Measurements from ENCODE around the gene CCR5AS.

CCR5AS gene

DNA sequence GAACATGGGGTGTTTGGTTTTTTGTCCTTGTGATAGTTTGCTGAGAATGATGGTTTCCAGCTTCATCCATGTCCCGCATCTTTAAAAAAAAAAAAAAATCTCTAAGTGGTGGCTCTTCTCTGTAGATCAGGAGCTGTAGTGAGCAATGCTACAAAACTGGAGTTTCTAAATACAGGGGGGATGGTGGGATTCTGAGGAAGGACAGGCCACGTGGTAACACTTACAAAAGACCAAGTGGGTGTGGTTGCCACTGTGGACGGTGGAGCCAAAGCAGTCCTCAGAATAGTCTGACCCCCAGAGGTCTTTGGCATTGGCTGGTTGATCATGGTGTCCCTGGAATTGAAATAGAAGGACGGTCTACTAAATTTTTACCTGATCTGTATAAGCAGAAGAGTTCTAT, 7.9 kb upstream of the CCR5AS start:
- 79% methylated on average over 4 of the region's 4 CpGs for WGBS
- Histone ChIP-seq H3K9me3 (no peaks in the 10 kb centered on the region), H3K4me3 (no peak overlapping the region), H3K27ac (no peak overlapping the region), H3K27me3 (replicated peaks; ENCODE audit: insufficient read depth) (no peaks in the 10 kb centered on the region), H3K4me1 (replicated peaks) (no peaks in the 10 kb centered on the region), H3K36me3 (no peaks in the 10 kb centered on the region)
- DNase-seq (ENCODE audit: low spot score), result no peak
- TF ChIP-seq POLR2A (IDR thresholded peaks at IDR 0.05) (no peak), POLR2AphosphoS5 (IDR thresholded peaks at IDR 0.05) (no peak)
- TF ChIP-seq, protein P1, sequence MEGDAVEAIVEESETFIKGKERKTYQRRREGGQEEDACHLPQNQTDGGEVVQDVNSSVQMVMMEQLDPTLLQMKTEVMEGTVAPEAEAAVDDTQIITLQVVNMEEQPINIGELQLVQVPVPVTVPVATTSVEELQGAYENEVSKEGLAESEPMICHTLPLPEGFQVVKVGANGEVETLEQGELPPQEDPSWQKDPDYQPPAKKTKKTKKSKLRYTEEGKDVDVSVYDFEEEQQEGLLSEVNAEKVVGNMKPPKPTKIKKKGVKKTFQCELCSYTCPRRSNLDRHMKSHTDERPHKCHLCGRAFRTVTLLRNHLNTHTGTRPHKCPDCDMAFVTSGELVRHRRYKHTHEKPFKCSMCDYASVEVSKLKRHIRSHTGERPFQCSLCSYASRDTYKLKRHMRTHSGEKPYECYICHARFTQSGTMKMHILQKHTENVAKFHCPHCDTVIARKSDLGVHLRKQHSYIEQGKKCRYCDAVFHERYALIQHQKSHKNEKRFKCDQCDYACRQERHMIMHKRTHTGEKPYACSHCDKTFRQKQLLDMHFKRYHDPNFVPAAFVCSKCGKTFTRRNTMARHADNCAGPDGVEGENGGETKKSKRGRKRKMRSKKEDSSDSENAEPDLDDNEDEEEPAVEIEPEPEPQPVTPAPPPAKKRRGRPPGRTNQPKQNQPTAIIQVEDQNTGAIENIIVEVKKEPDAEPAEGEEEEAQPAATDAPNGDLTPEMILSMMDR (IDR thresholded peaks at IDR 0.05), result no peak
- intact Hi-C loops (cut with DNase I), result no loop called here

DNA sequence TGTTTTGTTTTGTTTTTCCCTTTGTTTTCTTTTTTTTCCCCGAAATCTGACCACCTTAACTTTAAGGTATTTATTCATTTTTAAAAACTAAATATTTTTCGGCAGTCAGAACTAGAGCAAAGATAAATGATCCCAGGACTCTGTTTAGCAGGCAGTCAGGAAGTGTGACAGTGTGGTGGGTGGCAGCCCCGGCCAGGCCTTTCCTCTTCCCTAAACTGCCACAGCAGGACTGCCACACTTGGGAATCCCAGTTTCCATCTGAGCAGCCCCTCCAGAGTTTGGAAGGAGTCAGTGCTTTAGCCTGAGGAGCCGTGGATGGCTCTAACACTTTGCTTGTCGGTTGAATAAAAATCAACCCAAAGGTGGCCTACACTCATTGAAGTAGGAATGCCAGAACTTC, 7.1 kb upstream of the CCR5AS start:
- no peak for DNase-seq (ENCODE audit: low spot score)
- Histone ChIP-seq H3K27me3 (replicated peaks; ENCODE audit: insufficient read depth) (no peaks in the 10 kb centered on the region), H3K36me3 (no peaks in the 10 kb centered on the region), H3K4me3 (no peak overlapping the region), H3K27ac (no peak overlapping the region), H3K4me1 (replicated peaks) (no peaks in the 10 kb centered on the region), H3K9me3 (no peaks in the 10 kb centered on the region)
- 89% methylated on average over 5 of the region's 5 CpGs for WGBS
- TF ChIP-seq POLR2A (IDR thresholded peaks at IDR 0.05), result no peak
- no peak for TF ChIP-seq POLR2AphosphoS5 (IDR thresholded peaks at IDR 0.05)
- TF ChIP-seq, protein P1 (IDR thresholded peaks at IDR 0.05), result no peak
- intact Hi-C loops (cut with DNase I), result no loop called here

DNA sequence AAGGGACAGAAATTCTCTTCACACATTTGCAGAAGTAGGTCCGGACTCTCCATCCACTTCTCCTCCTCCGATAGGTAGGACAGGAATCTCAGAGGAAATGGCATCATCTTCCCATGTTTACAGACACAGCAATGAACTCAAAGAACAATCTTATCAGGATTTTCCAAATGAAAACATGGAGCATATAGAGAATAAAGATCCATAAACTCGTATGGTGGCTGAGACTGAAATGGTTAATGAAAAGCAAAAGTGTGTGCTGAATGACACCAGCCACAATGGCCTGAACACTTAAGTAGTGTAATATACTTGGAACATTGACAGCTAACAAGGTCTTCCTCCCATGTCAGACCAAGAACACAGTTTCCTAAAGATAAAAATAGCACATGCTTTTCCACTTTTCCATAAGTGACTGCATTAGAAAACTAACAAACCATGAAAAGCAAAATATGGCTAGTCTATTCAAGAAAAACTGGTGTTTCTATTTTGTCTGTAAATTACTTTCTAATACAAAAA, 6.0 kb upstream of the CCR5AS start:
- WGBS, result 66% methylated on average over 3 of the region's 3 CpGs
- intact Hi-C loops (cut with DNase I), result no loop called here
- no peak overlapping the region for H3K4me3 ChIP-seq
- no peaks in the 10 kb centered on the region for H3K9me3 ChIP-seq
- H3K36me3 ChIP-seq, result no peaks in the 10 kb centered on the region
- no peaks in the 10 kb centered on the region for H3K27me3 ChIP-seq (replicated peaks; ENCODE audit: insufficient read depth)
- DNase-seq (ENCODE audit: low spot score), result no peak
- TF ChIP-seq POLR2AphosphoS5 (IDR thresholded peaks at IDR 0.05) (no peak), POLR2A (IDR thresholded peaks at IDR 0.05) (no peak)
- TF ChIP-seq, protein P1 (IDR thresholded peaks at IDR 0.05), result no peak
- no peaks in the 10 kb centered on the region for H3K4me1 ChIP-seq (replicated peaks)
- H3K27ac ChIP-seq, result no peak overlapping the region

DNA sequence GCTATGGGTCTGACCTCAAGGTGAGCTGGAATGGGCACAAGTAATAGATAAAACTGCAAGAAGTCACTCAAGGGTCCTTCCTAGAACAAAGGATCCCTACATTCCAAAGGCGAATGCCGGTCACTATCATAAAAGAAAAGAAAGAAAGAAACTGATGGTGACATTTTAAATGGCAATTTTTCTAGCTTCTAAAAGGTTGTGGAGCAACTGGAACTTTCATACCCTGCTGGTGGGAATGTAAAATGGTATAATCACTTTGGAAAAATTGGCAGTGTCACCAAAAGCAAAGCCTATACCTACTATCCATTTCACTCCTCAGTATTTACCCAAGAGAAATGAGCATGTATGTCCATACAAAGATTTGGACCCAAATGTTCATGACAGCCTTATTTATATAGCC, 4.4 kb upstream of the CCR5AS start:
- Histone ChIP-seq H3K4me1 (replicated peaks) (no peaks in the 10 kb centered on the region), H3K27me3 (replicated peaks; ENCODE audit: insufficient read depth) (no peaks in the 10 kb centered on the region), H3K27ac (no peak overlapping the region), H3K9me3 (no peaks in the 10 kb centered on the region), H3K36me3 (no peaks in the 10 kb centered on the region), H3K4me3 (no peak overlapping the region)
- TF ChIP-seq POLR2A (IDR thresholded peaks at IDR 0.05) (no peak), POLR2AphosphoS5 (IDR thresholded peaks at IDR 0.05) (no peak)
- TF ChIP-seq, protein P1 (IDR thresholded peaks at IDR 0.05), result no peak
- no peak for DNase-seq (ENCODE audit: low spot score)
- WGBS, result 72% methylated on average over 2 of the region's 2 CpGs
- intact Hi-C loops (cut with DNase I), result no loop called here

DNA sequence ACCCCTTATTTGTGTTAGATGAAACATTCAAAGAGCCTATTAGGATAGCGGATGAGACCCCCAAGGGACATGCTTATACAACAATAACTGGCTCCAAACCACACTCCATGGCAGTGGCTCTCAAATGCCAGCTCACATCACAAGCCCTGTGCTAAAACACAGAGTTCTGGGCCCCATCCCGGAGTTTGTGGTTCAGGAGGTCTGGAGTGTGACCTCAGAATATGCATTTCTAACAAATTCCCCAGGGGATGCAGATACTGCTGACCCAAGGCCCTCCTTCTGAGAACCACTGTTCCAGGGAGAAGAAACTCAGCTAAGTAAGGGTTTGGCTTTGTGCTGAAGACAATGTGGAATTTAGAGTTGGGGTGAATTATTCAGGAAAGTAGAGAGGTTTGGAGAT, 3.8 kb upstream of the CCR5AS start:
- 91% methylated on average over 2 of the region's 2 CpGs for WGBS

More for the DNA sequence above, 3.8 kb upstream of the CCR5AS start:
- intact Hi-C loops (cut with DNase I), result no loop called here
- DNase-seq (ENCODE audit: low spot score), result no peak
- H3K9me3 ChIP-seq, result no peaks in the 10 kb centered on the region
- no peaks in the 10 kb centered on the region for H3K36me3 ChIP-seq
- TF ChIP-seq POLR2A (IDR thresholded peaks at IDR 0.05) (no peak), POLR2AphosphoS5 (IDR thresholded peaks at IDR 0.05) (no peak)
- TF ChIP-seq, protein P1 (IDR thresholded peaks at IDR 0.05), result no peak
- H3K4me3 ChIP-seq, result no peak overlapping the region
- no peaks in the 10 kb centered on the region for H3K4me1 ChIP-seq (replicated peaks)
- no peak overlapping the region for H3K27ac ChIP-seq
- H3K27me3 ChIP-seq (replicated peaks; ENCODE audit: insufficient read depth), result no peaks in the 10 kb centered on the region

Data from prostate gland (tissue), 2 donors.